ENCODE results near the gene SACM1L.
A peak's percentile ranks its signal among the peaks of the same experiment; 100 is the strongest.
"Not testable (repeated sequence)": the region's sequence is repeated elsewhere in the genome, so short reads cannot be mapped to it uniquely, and the experiment has no call there.

Gene SACM1L

GRCh38 chr3:45693941-45694521 is 4.8 kb downstream of the SACM1L start:
- peak in 1 of 3 experiments; percentile 27 for DNase-seq (ENCODE audit: low read depth in 3 of 3)

- DNase-seq (ENCODE audit: low read depth in 3 of 3) = not testable (repeated sequence)
Measured at GRCh38 chr3:45695166-45695565, 6.0 kb downstream of the SACM1L start.

GRCh38 chr3:45700570-45701073 is 11.4 kb downstream of the SACM1L start:
- DNase-seq (ENCODE audit: low read depth in 3 of 3) = no peak

GRCh38 chr3:45701172-45701867 is 12.1 kb downstream of the SACM1L start:
- no peak for DNase-seq (ENCODE audit: low read depth in 3 of 3)

GRCh38 chr3:45704301-45704943 is 15.2 kb downstream of the SACM1L start:
- DNase-seq (ENCODE audit: low read depth in 3 of 3) = no peak

GRCh38 chr3:45705839-45706808 is 16.9 kb downstream of the SACM1L start:
- DNase-seq (ENCODE audit: low read depth in 3 of 3) = no peak

GRCh38 chr3:45711931-45712330 is 22.7 kb downstream of the SACM1L start:
- no peak for DNase-seq (ENCODE audit: low read depth in 3 of 3)

GRCh38 chr3:45712434-45713110 is 23.4 kb downstream of the SACM1L start:
- no peak for DNase-seq (ENCODE audit: low read depth in 3 of 3)

- no peak for DNase-seq (ENCODE audit: low read depth in 3 of 3)
Measured at GRCh38 chr3:45715945-45716344, 26.7 kb downstream of the SACM1L start.

- no peak for DNase-seq (ENCODE audit: low read depth in 3 of 3)
Measured at GRCh38 chr3:45716790-45717336, 27.7 kb downstream of the SACM1L start.

GRCh38 chr3:45719655-45720487 is 30.7 kb downstream of the SACM1L start:
- no peak for DNase-seq (ENCODE audit: low read depth in 3 of 3)

- DNase-seq (ENCODE audit: low read depth in 3 of 3) = no peak
Measured at GRCh38 chr3:45724911-45725310, 35.7 kb downstream of the SACM1L start.

- no peak for DNase-seq (ENCODE audit: low read depth in 3 of 3)
Measured at GRCh38 chr3:45729614-45730013, 40.4 kb downstream of the SACM1L start.

- DNase-seq (ENCODE audit: low read depth in 3 of 3) = no peak
Measured at GRCh38 chr3:45730409-45731154, 41.4 kb downstream of the SACM1L start.

GRCh38 chr3:45736707-45737106 is 47.5 kb downstream of the SACM1L start:
- no peak for DNase-seq (ENCODE audit: low read depth in 3 of 3)

- DNase-seq (ENCODE audit: low read depth in 3 of 3) = no peak
Measured at GRCh38 chr3:45737234-45737633, 48.0 kb downstream of the SACM1L start.

GRCh38 chr3:45739991-45740390 is 50.8 kb downstream of the SACM1L start:
- DNase-seq (ENCODE audit: low read depth in 3 of 3) = no peak

- DNase-seq (ENCODE audit: low read depth in 3 of 3) = no peak
Measured at GRCh38 chr3:45741247-45741646, 52.1 kb downstream of the SACM1L start.

GRCh38 chr3:45741742-45742460 is 52.7 kb downstream of the SACM1L start:
- DNase-seq (ENCODE audit: low read depth in 3 of 3) = no peak
